GM21423 (cell line): ENCODE data around the gene ZSWIM1.
"Not testable (repeated sequence)": the region's sequence is repeated elsewhere in the genome, so short reads cannot be mapped to it uniquely, and the experiment has no call there.

Experiments used
- ATAC-seq: cut with Tn5 transposase; IDR thresholded peaks from one replicate; pipeline ENCODE4 v1.9.1; 2021; ENCODE audit warnings: mild to moderate bottlenecking, moderate library complexity; ENCODE audit not compliant: unreplicated experiment

ZSWIM1 gene

DNA sequence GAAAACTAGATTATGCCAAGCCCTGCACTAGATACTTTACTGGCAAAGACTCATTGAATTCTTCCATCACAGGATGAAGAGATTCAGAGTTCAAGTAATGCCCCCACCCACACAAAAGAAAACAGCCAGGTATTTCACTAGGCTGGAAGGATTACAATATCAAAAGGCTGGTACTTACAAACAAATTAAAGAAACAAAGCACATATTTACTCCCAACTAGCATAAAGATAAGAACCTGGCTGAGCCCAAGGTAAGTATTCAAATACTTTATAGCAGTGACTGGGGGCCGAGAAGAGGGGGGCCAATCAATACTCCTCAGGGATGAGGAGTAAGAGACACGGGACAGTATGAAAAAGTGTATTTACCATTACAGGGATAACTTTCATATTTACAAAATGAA, 27.5 kb upstream of the ZSWIM1 start:
- no peak for ATAC-seq

DNA sequence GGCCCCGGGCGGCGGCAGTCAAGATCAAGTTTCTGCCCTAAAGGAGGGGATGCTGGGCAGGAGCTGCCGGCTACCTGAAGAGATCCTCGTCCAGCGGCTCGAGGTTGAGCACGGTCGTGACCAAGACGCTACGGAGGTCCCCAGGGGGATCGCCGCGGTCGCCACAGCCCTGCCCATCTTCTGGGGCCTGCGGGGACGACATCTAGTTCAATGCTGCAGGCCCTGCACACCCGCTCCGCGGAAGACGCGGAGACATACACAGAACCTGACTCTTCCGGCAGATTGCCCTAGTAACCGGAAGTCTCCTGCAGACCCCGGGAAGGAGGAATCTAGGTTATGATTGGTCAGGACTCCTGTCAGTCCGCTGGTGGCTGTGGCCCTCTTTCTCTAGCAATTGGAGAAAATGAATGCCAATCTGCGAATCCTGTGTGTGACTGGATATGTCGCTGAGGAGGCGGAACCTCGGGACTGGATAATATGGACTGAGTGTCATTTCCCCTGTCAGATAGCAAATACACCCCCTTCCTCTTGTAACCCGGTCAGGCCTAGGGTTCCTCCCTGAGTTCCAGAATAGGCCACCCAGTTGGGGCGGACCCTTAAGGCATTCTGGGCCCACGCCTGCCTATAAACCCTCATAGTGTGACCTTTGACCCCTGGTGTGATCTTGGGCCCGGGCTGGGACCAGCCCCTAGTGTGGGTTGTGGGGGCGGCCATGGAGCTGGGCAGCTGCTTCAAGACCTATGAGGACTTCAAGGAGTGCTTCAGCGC, 23.7 kb upstream of the ZSWIM1 start, which contains the start of the genes ACOT8 and ZSWIM3:
ACOT8 (minus strand) TSS at position 279 of the 768 bp plus-strand sequence; CDS start at position 202, 77 bp downstream.
ZSWIM3 (plus strand) TSS at position 501 of the 768 bp plus-strand sequence; CDS start at position 713, 212 bp downstream.
- ATAC-seq: peak; percentile 96

DNA sequence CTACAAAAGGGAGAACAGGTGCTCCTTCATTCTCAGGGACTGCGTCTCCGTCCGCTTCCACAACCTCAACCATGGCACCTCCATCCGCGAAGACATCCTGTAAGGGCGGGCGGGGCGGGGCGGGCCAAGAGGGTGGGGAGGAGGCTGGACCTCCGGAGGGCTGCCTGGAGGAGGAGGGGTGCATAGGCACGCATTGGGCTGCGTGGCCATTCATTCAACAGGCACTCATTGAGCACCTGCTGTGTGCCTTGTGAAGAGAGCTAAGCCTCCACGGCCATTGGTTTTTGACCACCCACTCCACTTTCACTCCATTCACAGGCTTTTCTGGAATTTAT, 23.2 kb upstream of the ZSWIM1 start:
- peak; percentile 16 for ATAC-seq

DNA sequence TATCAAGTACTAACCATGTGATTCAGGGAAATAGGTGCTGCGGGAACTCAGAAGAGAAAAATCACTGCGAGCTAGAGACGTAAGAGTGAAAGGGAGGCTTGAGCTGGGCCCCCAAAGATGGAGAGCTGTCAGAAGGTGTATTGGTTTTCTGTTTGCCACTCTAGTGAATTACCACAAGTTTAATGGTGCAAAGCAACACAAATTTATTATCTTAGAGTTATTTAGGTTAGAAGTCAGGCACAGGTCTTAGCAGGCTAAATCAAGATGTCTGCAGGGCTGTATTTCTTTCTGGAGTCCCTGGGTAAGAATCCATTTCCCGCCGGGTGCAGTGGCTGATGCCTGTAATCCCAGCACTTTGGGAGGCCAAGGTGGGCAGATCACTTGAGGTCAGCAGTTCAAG, 21.1 kb upstream of the ZSWIM1 start:
- no peak for ATAC-seq

DNA sequence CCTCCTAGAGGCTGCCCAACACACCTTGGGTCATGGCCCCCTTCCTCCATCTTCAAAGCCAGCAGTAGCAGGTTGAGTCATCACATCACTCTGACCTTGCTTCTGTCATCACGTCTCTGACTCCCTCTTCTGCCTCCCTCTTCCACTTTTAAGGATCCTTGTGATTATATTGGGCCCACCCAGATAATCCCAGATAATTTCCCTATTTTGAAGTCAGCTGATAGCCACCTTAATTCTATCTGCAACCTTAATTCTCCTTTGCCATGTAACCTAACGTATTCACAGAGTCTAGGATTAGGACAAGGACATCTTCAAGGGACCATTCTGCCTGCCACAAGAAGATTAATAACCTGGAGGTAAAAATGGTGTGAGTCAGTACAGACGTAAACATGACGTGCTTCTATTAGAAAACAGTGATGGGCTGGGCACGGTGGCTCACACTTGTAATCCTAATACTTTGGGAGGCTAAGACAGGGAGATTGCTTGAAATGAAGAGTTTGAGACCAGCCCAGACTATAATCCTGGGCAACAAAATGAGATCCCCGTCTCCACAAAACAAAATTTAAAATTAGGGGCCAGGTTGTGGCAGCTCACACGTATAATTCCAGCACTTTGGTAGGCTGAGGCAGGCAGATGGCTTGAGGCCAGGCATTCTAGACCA, 20.3 kb upstream of the ZSWIM1 start:
- no peak for ATAC-seq

DNA sequence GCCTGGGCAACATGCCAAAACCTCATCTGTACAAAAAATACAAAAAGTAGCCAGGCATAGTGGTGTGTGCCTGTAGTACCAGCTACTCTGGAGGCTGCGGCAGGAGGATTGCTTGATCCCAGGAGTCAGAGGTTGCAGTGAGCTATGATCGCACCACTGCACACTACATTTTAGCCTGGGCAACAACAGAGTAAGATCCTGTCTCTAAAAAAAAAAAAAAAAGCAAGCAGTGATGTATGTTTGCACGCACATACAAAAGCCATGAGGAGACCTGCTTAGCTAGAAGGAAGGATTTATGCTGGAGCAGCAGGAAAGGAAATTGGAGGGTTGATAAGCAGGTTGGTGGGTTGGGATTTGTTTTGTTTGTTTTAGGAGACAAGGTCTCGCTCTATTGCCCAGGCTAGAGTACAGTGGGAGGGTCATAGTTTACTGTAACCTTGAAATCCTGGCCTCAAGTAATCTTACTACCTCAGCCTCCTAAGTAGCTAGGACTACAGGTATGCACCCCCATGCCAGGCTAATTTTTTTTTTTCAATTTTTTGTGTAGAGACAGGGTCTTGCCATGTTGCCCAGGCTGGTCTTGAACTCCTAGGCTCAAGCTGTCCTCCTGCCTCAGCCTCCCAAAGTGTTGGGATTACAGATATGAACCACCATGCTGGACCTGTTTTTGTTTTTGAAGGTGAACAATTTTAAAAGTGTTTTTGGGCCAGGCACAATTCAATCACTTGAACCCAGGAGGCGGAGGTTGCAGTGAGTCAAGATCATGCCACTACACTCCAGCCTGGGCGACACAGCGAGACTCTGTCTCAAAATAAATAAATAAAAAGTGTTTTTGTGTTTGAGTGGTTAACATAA, 19.6 kb upstream of the ZSWIM1 start:
- ATAC-seq: no peak

DNA sequence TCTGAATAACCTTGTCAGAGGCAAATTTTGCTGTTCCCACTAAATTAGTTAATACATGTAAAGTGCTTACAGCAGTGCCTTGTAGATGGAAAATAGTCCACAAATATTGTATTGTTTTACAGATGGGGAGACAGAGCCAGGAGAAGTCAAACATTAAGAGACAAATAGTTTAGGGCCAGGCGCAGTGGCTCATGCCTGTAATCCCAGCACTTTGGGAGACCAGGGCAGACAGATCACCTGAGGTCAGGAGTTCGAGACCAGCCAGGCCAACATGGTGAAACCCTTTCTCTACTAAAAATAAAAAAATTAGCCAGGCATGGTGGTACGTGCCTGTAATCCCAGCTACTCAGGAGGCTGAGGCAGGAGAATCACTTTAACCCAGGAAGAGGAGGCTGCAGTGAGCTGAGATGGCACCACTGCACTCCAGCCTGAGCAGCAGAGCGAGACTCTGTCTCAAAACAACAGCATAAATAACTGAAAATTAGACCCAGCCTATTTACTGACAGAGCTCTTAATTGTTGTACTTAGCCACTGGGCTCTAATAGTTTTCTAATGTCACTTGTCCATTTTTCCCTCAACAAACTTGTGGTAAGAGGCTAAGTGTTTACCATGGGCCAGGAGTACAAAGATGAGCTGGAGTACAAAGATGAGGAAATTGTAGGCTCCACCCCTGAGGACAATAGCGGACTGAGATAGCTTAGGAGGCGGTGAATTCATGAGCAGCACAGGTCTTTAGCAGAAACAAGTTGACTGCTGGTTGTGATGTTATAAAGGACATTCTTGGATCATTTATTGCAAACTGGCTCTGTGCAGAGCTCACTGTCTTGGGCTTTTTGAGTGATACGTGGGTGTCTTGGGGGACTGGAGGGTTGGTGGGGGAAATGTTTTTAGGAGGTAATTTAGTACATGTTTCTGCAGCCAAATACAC, 17.2 kb upstream of the ZSWIM1 start:
- no peak for ATAC-seq

DNA sequence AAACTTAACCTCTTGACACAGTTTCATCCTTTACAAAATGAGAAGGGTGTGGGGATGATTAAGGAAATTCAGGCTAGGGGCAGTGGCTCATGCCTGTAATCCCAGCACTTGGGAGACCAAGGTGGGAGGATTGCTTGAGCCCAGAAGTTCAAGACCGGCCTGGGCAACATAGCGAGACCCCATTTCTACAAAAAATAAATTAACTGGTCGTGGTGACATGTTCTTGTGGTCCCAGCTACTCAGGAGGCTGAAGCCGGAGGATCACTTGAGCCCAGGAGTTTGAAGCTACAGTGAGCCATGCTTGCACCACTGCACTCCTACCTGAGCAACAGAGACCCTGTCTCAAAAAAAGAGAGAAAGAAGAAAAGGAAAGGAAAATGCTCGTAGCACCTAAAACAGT, 14.6 kb upstream of the ZSWIM1 start:
- no peak for ATAC-seq

DNA sequence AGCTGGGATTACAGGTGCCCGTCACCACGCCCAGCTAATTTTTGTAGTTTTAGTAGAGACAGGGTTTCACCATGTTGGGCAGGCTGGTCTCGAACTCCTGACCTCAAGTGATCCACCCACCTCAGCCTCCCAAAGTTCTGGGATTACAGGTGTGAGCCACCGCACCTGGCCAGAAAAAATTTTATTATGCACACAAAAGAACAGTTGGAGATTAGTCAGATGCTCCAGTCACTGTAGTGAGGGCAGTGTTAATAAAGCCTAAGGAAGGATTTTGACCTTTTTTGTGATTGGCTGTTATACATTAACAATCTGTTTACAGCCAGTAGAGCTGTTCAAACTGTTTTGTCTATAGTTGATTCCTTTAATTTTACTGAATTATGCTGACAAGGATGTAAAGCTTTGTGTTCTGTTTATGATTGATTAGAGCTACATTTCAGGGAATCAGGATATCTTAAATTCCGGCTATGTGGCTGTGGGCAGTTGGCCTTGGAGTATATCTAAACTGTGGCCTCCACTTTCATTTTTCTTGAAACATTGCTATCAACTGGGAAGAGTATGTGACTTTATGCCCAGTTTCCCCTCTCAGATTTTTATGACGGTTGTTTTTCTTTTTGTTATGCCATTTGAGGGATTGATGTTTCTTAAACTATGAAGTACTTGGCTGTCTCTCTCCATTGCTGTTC, 13.8 kb upstream of the ZSWIM1 start:
- no peak for ATAC-seq

DNA sequence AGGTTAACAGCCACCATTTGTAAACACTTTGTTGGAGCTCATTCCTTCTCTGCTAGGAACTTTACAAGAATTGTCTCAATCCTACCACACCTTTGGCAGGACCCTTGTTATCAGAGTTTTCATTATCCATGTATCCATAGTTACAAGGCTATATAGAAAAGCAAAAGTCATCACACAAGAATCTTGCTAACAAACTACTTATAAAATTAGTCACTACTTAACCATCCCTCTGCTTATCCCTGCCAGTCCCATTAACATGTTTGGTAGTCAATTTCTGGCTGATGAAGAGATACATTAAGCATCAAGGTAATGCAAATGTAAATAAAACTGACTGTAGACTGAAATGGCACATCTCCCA, 13.2 kb upstream of the ZSWIM1 start:
- ATAC-seq: no peak

DNA sequence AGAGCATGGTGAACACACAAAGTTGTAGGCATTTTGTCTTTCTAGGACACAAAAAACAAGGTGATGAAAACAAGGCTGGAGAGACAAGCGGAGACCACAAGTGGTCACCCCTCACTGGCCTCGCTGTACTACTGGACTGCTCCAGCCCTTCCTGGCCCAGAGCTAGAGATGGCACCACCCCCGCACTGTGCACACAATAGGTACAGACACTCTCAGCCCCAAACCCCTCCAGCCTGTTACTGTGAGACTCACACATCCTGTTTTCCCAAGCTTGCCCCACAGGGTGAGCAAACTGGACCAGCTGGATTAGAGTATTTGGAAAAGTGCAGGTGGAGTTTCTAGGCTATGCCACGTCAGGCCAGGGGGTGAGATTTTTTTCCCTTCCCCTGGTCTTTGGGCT, 8.4 kb upstream of the ZSWIM1 start:
- ATAC-seq: no peak

DNA sequence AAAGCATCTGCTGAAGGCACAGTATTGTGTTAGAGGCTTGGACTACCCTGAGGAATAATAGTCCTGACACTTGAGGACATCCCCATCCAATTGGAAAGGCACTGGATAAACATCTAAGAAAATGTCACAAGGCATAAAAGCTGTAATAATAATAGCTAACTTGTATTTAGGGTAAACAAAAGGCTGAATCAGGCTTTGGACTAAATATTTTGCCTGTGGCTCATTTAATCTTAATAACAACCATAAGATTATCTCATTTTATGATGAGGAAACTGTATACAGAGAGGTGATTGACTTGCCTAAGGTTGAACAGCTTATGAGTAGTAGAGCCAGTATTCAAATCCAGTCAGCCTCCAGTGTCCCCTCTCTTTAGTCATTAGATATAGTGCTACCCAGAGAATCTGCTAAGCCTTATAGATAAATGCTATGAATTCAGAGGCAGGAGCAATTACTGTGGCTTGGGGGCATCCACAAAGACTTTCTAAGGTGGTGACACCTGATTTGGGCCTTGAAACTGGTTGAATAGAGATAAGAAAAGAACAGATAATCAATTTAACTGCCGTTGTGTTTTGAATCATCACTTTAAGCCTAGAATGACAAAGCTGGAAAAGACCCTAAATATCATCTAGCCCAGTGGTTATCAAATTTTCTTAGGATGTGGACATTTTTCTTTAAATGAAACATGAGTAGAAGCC, 7.5 kb upstream of the ZSWIM1 start:
- no peak for ATAC-seq

DNA sequence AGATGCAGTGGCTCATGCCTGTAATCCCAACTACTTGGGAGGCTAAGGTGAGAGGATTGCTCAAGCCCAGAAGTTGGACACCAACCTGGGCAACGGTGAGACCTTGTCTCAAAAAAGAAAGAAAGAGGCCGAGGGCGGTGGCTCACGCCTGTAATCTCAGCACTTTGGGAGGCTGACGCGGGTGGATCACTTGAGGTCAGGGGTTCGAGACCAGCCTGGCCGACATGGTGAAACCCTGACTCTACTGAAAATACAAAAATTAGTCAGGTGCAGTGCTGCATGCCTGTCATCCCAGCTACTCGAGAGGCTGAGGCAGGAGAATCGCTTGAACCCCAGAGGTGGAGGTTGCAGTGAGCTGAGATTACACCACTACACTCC, 6.9 kb upstream of the ZSWIM1 start:
- not testable (repeated sequence) for ATAC-seq

DNA sequence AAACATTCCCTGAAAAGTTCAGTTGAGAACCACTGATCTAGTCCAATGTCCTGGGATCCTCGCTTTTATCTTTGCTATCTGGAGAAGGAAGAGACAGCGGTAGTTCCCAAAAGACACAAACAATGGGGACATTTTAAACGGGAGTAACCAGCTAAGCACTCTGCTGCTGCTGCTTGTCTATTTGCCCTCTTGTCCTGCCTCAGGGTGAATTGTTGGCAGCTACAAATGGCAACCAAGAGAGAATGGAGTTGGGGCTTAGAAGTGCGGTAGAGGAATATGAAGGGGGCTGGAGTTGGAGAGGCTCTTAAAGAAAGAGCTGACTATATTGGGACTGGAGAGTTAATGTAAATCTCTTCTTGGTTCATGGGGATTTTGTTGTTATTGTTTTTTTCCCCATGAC, 6.5 kb upstream of the ZSWIM1 start:
- no peak for ATAC-seq

DNA sequence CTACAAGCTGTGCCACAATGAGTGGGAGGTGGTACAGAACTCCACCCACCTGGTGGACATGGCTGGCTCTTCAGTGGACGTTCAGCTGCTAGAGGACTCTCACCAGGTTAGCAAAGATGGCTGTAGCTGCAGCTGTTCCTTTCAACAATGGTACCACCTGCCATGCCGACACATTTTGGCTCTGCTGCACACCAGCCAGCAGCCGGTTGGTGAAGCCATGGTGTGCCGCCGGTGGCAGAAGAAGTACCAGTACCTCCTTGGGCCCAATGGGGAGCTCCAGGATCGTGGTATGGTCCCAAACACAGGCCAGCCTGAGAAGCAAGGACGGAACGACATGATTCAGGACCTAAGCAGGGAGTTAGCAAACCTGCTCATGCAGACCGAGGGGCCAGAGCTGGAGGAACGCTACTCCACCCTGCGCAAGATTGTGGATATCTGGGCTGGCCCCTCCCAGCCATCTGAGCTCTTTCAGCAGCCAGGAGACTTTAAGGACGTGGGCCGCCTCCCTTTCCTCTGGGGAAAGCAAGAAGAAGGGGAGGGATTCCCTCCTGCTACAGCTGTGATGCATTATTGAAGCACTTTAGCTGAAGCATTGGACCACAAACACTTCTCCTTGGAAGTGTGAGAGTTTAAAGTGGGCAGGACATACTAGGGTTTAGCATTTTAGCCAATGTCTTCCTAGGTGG, 2.8 kb upstream of the ZSWIM1 start:
- ATAC-seq: no peak

DNA sequence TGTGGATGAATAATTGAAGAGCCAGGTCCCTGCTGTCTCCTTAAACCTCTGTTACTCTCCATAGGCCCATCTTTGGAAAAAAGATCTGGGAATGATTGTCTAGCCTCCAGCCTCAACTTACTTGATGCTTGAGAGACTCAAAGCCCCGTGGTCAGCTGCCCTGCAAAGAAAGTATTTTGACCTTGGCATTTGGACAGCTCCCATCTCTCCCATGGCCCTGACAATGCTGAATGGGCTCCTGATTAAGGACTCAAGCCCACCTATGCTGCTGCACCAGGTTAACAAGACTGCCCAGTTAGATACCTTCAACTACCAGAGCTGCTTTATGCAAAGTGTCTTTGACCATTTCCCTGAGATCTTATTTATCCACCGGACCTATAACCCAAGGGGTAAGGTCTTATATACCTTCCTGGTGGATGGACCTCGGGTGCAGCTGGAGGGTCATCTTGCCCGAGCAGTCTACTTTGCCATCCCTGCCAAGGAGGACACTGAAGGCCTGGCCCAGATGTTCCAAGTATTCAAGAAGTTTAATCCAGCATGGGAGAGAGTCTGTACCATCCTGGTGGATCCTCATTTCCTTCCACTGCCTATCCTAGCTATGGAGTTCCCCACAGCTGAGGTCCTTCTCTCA, 1.6 kb downstream of the ZSWIM1 start:
- no peak for ATAC-seq

DNA sequence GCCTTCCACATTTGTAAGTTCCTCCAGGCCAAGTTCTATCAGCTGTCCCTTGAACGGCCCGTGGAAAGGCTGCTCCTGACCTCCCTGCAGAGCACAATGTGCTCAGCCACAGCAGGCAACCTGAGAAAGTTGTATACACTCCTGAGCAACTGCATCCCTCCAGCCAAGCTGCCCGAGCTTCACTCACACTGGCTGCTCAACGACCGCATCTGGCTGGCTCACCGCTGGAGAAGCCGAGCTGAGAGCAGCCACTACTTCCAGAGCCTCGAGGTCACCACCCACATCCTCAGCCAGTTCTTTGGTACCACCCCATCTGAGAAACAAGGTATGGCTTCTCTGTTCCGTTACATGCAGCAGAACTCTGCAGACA, 2.1 kb downstream of the ZSWIM1 start:
- ATAC-seq: no peak

DNA sequence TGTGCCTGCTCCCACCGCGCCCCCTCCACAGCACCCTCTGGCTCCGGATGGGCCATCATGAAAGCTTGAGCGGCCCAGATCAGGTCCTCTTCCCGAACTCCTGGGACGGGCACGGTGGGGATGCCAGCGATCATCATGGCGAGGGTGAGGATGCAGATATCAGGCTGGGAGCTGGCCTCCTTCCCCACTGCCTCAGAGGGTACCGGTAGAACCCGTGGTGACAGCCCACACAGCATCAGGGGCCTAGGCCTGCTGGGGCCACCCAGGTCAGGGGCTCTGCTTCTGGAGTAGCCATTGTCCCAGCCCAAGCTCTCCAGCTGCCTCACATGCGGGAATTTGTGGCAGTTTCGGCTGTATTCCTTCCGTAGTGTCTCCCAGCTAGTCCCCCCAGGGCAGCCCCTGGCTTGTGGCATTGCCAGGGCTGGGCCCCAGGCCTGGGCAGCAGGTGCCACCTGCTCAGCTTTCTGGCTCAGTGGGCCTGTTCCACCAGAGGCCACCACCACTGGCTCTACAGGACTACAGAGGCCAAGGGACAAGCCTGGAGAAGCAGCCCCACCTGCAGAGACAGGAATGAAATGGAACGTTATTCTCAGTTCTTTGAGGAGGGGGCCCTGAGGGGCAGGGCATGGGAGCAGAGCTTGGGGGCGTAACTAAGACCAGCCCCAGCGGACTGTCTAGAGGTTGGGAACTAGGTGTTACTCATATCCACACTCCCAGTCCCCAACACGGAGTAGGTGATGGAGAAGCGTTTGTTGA, 5.7 kb downstream of the ZSWIM1 start:
- no peak for ATAC-seq
